ENCODE data around the gene KRT13. TPM values are rescaled to one million over a fixed set of nuclear protein-coding genes. Genes with fewer than 3 reads are reported as not detected.

The KRT13 gene
- total RNA-seq, 1 experiment from 2014 or later, result not detected

GRCh38 chr17:41496803-41497484 lies 8.5 kb downstream of the KRT13 start:
- ChIA-PET CTCF (interaction anchor here (0.7 to 2.6 kb wide), 9 partner anchors 18 to 593 kb away, joined by 3 to 13 read pairs (median 4); no protein-coding TSS in a partner anchor), POLR2A (interaction anchor here (0.6 to 1.4 kb wide), 2 partner anchors 10 to 45 kb away, joined by 3 to 4 read pairs; no protein-coding TSS in a partner anchor)
- Mint-ChIP-seq H3K27ac (ENCODE audit: low read depth, unreplicated experiment) (peak overlapping the region; percentile 68), H3K27me3 (ENCODE audit: insufficient read depth, unreplicated experiment) (no peaks in the 10 kb centered on the region), H3K9me3 (ENCODE audit: unreplicated experiment) (no peaks in the 10 kb centered on the region), H3K4me3 (ENCODE audit: unreplicated experiment) (no peak overlapping the region), H3K4me1 (ENCODE audit: insufficient read depth, unreplicated experiment) (peaks cover 25% of the 10 kb centered on the region), H3K36me3 (ENCODE audit: insufficient read depth, unreplicated experiment) (no peaks in the 10 kb centered on the region)
- intact Hi-C loops (cut with micrococcal nuclease), result loop anchor here (1.0 to 5.0 kb wide), 5 partner anchors 51 to 694 kb away; no protein-coding TSS in a partner anchor
- BruUV-seq (replicated peaks), result no TSS peak
- DNase-seq (ENCODE audit: unreplicated experiment), result peak; percentile 94
- peak; percentile 88 for TF ChIP-seq CTCF (IDR thresholded peaks at IDR 0.05; ENCODE audit: unreplicated experiment)

GRCh38 chr17:41494524-41494923 lies 10.9 kb downstream of the KRT13 start:
- POLR2A ChIA-PET, result no interaction called here
- H3K27me3 Mint-ChIP-seq (ENCODE audit: insufficient read depth, unreplicated experiment), result no peaks in the 10 kb centered on the region
- DNase-seq (ENCODE audit: unreplicated experiment), result no peak
- H3K4me3 Mint-ChIP-seq (ENCODE audit: unreplicated experiment), result no peak overlapping the region
- intact Hi-C loops (cut with micrococcal nuclease), result no loop called here
- no peak overlapping the region for H3K27ac Mint-ChIP-seq (ENCODE audit: low read depth, unreplicated experiment)
- H3K4me1 Mint-ChIP-seq (ENCODE audit: insufficient read depth, unreplicated experiment), result peaks cover 11% of the 10 kb centered on the region
- CTCF ChIA-PET, result interaction anchor here (0.6 to 2.0 kb wide), 6 partner anchors 29 to 617 kb away, joined by 3 to 12 read pairs (median 3); no protein-coding TSS in a partner anchor
- no TSS peak for BruUV-seq (replicated peaks)
- TF ChIP-seq CTCF (IDR thresholded peaks at IDR 0.05; ENCODE audit: unreplicated experiment), result no peak
- H3K9me3 Mint-ChIP-seq (ENCODE audit: unreplicated experiment), result no peaks in the 10 kb centered on the region
- no peaks in the 10 kb centered on the region for H3K36me3 Mint-ChIP-seq (ENCODE audit: insufficient read depth, unreplicated experiment)

GRCh38 chr17:41492771-41493170 lies 12.6 kb downstream of the KRT13 start:
- H3K4me1 Mint-ChIP-seq (ENCODE audit: insufficient read depth, unreplicated experiment), result peaks cover 6% of the 10 kb centered on the region
- no peaks in the 10 kb centered on the region for H3K27me3 Mint-ChIP-seq (ENCODE audit: insufficient read depth, unreplicated experiment)
- ChIA-PET POLR2A (interaction anchor here (0.9 kb wide), 1 partner anchor 89 kb away, joined by 4 read pairs; no protein-coding TSS in a partner anchor), CTCF (interaction anchor here (0.6 kb wide), 2 partner anchors 129 to 1312 kb away, joined by 4 to 5 read pairs; no protein-coding TSS in a partner anchor)
- no peak for TF ChIP-seq CTCF (IDR thresholded peaks at IDR 0.05; ENCODE audit: unreplicated experiment)
- no peak overlapping the region for H3K27ac Mint-ChIP-seq (ENCODE audit: low read depth, unreplicated experiment)
- DNase-seq (ENCODE audit: unreplicated experiment), result peak; percentile 49
- no peak overlapping the region for H3K4me3 Mint-ChIP-seq (ENCODE audit: unreplicated experiment)
- BruUV-seq (replicated peaks), result no TSS peak
- intact Hi-C loops (cut with micrococcal nuclease), result no loop called here
- H3K36me3 Mint-ChIP-seq (ENCODE audit: insufficient read depth, unreplicated experiment), result no peaks in the 10 kb centered on the region
- no peaks in the 10 kb centered on the region for H3K9me3 Mint-ChIP-seq (ENCODE audit: unreplicated experiment)

GRCh38 chr17:41492351-41492750 lies 13.1 kb downstream of the KRT13 start:
- H3K9me3 Mint-ChIP-seq (ENCODE audit: unreplicated experiment), result no peaks in the 10 kb centered on the region
- ChIA-PET POLR2A (no interaction called here), CTCF (no interaction called here)
- H3K4me3 Mint-ChIP-seq (ENCODE audit: unreplicated experiment), result no peak overlapping the region
- no peaks in the 10 kb centered on the region for H3K36me3 Mint-ChIP-seq (ENCODE audit: insufficient read depth, unreplicated experiment)
- no TSS peak for BruUV-seq (replicated peaks)
- intact Hi-C loops (cut with micrococcal nuclease), result no loop called here
- TF ChIP-seq CTCF (IDR thresholded peaks at IDR 0.05; ENCODE audit: unreplicated experiment), result no peak
- H3K27ac Mint-ChIP-seq (ENCODE audit: low read depth, unreplicated experiment), result no peak overlapping the region
- H3K4me1 Mint-ChIP-seq (ENCODE audit: insufficient read depth, unreplicated experiment), result peaks cover 6% of the 10 kb centered on the region
- no peaks in the 10 kb centered on the region for H3K27me3 Mint-ChIP-seq (ENCODE audit: insufficient read depth, unreplicated experiment)
- DNase-seq (ENCODE audit: unreplicated experiment), result no peak
